GM21825 (cell line): ENCODE measurements around the gene MCF2L2.

Experiments used
- ATAC-seq: cut with Tn5 transposase; IDR thresholded peaks from one replicate; pipeline ENCODE4 v1.9.1; 2021; ENCODE audit warnings: mild to moderate bottlenecking, moderate library complexity; ENCODE audit not compliant: unreplicated experiment

MCF2L2 gene

GRCh38 chr3:183213415-183214276 lies 214.8 kb downstream of the MCF2L2 start:
- ATAC-seq, result no peak

- no peak for ATAC-seq
These were observed 215.9 kb downstream of the MCF2L2 start for GRCh38 chr3:183212565-183212964.

- ATAC-seq, result no peak
These were observed 216.3 kb downstream of the MCF2L2 start for GRCh38 chr3:183212096-183212495.

GRCh38 chr3:183211352-183211751 lies 217.1 kb downstream of the MCF2L2 start:
- no peak for ATAC-seq

- no peak for ATAC-seq
These were observed 217.5 kb downstream of the MCF2L2 start for GRCh38 chr3:183210862-183211341.

GRCh38 chr3:183210341-183210740 lies 218.1 kb downstream of the MCF2L2 start:
- no peak for ATAC-seq

- no peak for ATAC-seq
These were observed 219.6 kb downstream of the MCF2L2 start for GRCh38 chr3:183208800-183209199.

- ATAC-seq, result no peak
These were observed 220.2 kb downstream of the MCF2L2 start for GRCh38 chr3:183208260-183208659.

- ATAC-seq, result no peak
These were observed 224.7 kb downstream of the MCF2L2 start for GRCh38 chr3:183203670-183204069.

- no peak for ATAC-seq
These were observed 226.3 kb downstream of the MCF2L2 start for GRCh38 chr3:183202004-183202722.

- no peak for ATAC-seq
These were observed 229.5 kb downstream of the MCF2L2 start for GRCh38 chr3:183198939-183199338.

- no peak for ATAC-seq
These were observed 230.7 kb downstream of the MCF2L2 start for GRCh38 chr3:183197734-183198133.

GRCh38 chr3:183195266-183195665 lies 233.2 kb downstream of the MCF2L2 start:
- ATAC-seq, result no peak

- ATAC-seq, result no peak
These were observed 234.4 kb downstream of the MCF2L2 start for GRCh38 chr3:183193762-183194689.

GRCh38 chr3:183192650-183193300 lies 235.6 kb downstream of the MCF2L2 start:
- ATAC-seq, result no peak

- ATAC-seq, result no peak
These were observed 238.8 kb downstream of the MCF2L2 start for GRCh38 chr3:183189641-183190040.

GRCh38 chr3:183188895-183189462 lies 239.4 kb downstream of the MCF2L2 start:
- ATAC-seq, result no peak

GRCh38 chr3:183185696-183186095 lies 242.7 kb downstream of the MCF2L2 start:
- no peak for ATAC-seq

GRCh38 chr3:183182732-183183610 lies 245.4 kb downstream of the MCF2L2 start:
- no peak for ATAC-seq
